Esophagus squamous epithelium (tissue), 4 donors: ENCODE data around the gene CDHR2.

Source experiments
- CTCF ChIP-seq, 6 experiments: fragments of 450-650 bp in 4 of 6; fragments of 200-600 bp in 2 of 6; sonication (generic) in 2 of 6; IDR thresholded peaks; one replicate each; pipeline ENCODE4 v1.5.1; 2016 to 2019; ENCODE audit warnings: antibody characterized with exemption in 6 of 6, mild to moderate bottlenecking in 4 of 6, moderate library complexity in 4 of 6
- POLR2A ChIP-seq, 4 donors: fragments of 450-650 bp; IDR thresholded peaks; one replicate each; pipeline ENCODE4 v1.6.1; 2017; ENCODE audit warnings: antibody characterized with exemption in 4 of 4, mild to moderate bottlenecking in 4 of 4, moderate library complexity in 3 of 4

- TF ChIP-seq CTCF (IDR thresholded peaks at IDR 0.05) = no peak
- TF ChIP-seq POLR2A (IDR thresholded peaks at IDR 0.05) = no peak
Measured at GRCh38 chr5:176632745-176633144, 83.6 kb downstream of the CDHR2 start.
